Body of pancreas (tissue), 4 donors: ENCODE data around the gene GABRG3.

ENCODE experiments used
- CTCF ChIP-seq, 7 experiments: fragments of 450-650 bp in 4 of 7; fragments of 200-600 bp in 3 of 7; sonication (generic) in 3 of 7; IDR thresholded peaks; one replicate each; pipeline ENCODE4 v1.5.1; 2016 to 2019; ENCODE audit warnings: antibody characterized with exemption in 7 of 7
- POLR2A ChIP-seq, 3 donors: fragments of 450-650 bp; IDR thresholded peaks; one replicate each; pipeline ENCODE4 v1.6.1; 2016; ENCODE audit warnings: antibody characterized with exemption in 3 of 3, mild to moderate bottlenecking in 2 of 3

GRCh38 chr15:27066446-27066845 lies 95.5 kb downstream of the GABRG3 start:
- no peak for TF ChIP-seq CTCF (IDR thresholded peaks at IDR 0.05)
- TF ChIP-seq POLR2A (IDR thresholded peaks at IDR 0.05) = no peak
